ENCODE measurements around the gene CD59.

DNA sequence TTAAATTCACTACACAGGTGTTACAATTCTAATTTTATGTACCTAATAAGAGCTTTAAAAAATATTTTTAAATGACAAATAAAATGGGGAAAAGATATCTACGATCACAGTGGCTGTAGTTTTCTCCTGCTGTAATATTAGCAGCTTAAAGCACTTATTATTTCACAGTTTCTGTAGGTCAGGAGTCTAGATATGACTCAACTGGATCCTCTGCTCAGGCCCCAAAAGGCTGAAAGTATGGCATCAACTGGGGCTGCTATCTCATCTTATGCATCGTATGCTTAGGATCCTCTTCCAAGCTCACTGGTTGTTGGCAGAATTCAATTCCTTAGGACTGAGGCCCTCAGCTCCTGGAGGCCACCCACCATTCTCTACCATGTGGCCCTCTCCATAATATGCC lies 25.2 kb upstream of the CD59 start:
- TF ChIP-seq POLR2A (IDR thresholded peaks at IDR 0.05), result no peak
- TF ChIP-seq, protein P1, sequence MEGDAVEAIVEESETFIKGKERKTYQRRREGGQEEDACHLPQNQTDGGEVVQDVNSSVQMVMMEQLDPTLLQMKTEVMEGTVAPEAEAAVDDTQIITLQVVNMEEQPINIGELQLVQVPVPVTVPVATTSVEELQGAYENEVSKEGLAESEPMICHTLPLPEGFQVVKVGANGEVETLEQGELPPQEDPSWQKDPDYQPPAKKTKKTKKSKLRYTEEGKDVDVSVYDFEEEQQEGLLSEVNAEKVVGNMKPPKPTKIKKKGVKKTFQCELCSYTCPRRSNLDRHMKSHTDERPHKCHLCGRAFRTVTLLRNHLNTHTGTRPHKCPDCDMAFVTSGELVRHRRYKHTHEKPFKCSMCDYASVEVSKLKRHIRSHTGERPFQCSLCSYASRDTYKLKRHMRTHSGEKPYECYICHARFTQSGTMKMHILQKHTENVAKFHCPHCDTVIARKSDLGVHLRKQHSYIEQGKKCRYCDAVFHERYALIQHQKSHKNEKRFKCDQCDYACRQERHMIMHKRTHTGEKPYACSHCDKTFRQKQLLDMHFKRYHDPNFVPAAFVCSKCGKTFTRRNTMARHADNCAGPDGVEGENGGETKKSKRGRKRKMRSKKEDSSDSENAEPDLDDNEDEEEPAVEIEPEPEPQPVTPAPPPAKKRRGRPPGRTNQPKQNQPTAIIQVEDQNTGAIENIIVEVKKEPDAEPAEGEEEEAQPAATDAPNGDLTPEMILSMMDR (IDR thresholded peaks at IDR 0.05), result no peak
